ENCODE measurements around the gene FGG. TPM values are rescaled to one million over a fixed set of nuclear protein-coding genes. Genes with fewer than 3 reads are reported as not detected.

Gene FGG
- total RNA-seq, 1 donor from 2014 or later = not detected

DNA sequence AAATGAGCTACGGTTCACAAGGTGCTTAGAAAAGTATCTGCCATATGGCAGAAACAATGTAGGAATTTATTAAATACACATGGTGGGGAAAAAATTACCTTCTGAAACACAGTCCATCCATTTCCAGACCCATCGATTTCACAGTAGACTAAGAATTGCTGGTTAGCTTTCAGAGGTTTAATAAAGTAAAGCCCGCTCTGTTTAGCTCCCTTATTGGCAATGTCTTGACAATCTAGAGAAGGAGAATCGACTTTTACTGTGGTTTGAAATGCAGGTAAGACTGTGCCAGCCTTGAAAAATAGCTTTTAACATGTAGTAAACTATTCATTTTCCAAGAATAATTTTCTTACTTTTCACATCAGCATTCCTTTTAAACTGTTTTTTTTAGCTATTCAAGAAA is 2.9 kb downstream of the FGG start:
- Histone ChIP-seq H4K20me1 (ENCODE audit: insufficient read depth, low read length) (no peaks in the 10 kb centered on the region), H3K27me3 (ENCODE audit: insufficient read depth, low read length) (no peaks in the 10 kb centered on the region), H3K4me3 (ENCODE audit: insufficient read depth, low read depth, low read length) (no peak overlapping the region), H3K4me1 (ENCODE audit: insufficient read depth, low read length) (no peaks in the 10 kb centered on the region), H3K79me2 (ENCODE audit: insufficient read depth, low read length) (no peaks in the 10 kb centered on the region), H2AFZ (ENCODE audit: low read depth, low read length) (no peak overlapping the region), H3K4me2 (ENCODE audit: low read length) (no peak overlapping the region), H3K27ac (ENCODE audit: low read depth, low read length) (no peak overlapping the region), H3K9me3 (ENCODE audit: insufficient read depth, low read depth, low read length) (no peaks in the 10 kb centered on the region), H3K9ac (ENCODE audit: low read length) (no peak overlapping the region), H3K36me3 (ENCODE audit: insufficient read depth, low read length) (no peaks in the 10 kb centered on the region)
- Mint-ChIP-seq H3K27ac (ENCODE audit: unreplicated experiment) (no peak overlapping the region), H3K36me3 (ENCODE audit: low read depth, unreplicated experiment) (no peaks in the 10 kb centered on the region), H3K4me1 (ENCODE audit: low read depth, unreplicated experiment) (no peaks in the 10 kb centered on the region), H3K4me3 (ENCODE audit: unreplicated experiment) (no peak overlapping the region), H3K9me3 (ENCODE audit: unreplicated experiment) (no peaks in the 10 kb centered on the region), H3K27me3 (ENCODE audit: low read depth, unreplicated experiment) (no peaks in the 10 kb centered on the region)
- no peak for TF ChIP-seq EZH2 (IDR thresholded peaks at IDR 0.05; ENCODE audit: insufficient read depth, low read length)
- TF ChIP-seq, protein P1, sequence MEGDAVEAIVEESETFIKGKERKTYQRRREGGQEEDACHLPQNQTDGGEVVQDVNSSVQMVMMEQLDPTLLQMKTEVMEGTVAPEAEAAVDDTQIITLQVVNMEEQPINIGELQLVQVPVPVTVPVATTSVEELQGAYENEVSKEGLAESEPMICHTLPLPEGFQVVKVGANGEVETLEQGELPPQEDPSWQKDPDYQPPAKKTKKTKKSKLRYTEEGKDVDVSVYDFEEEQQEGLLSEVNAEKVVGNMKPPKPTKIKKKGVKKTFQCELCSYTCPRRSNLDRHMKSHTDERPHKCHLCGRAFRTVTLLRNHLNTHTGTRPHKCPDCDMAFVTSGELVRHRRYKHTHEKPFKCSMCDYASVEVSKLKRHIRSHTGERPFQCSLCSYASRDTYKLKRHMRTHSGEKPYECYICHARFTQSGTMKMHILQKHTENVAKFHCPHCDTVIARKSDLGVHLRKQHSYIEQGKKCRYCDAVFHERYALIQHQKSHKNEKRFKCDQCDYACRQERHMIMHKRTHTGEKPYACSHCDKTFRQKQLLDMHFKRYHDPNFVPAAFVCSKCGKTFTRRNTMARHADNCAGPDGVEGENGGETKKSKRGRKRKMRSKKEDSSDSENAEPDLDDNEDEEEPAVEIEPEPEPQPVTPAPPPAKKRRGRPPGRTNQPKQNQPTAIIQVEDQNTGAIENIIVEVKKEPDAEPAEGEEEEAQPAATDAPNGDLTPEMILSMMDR (IDR thresholded peaks at IDR 0.05; ENCODE audit: insufficient read depth, low read depth, low read length) = no peak
- no peak for FAIRE-seq
- DNase-seq (ENCODE audit: low read depth) = no peak

DNA sequence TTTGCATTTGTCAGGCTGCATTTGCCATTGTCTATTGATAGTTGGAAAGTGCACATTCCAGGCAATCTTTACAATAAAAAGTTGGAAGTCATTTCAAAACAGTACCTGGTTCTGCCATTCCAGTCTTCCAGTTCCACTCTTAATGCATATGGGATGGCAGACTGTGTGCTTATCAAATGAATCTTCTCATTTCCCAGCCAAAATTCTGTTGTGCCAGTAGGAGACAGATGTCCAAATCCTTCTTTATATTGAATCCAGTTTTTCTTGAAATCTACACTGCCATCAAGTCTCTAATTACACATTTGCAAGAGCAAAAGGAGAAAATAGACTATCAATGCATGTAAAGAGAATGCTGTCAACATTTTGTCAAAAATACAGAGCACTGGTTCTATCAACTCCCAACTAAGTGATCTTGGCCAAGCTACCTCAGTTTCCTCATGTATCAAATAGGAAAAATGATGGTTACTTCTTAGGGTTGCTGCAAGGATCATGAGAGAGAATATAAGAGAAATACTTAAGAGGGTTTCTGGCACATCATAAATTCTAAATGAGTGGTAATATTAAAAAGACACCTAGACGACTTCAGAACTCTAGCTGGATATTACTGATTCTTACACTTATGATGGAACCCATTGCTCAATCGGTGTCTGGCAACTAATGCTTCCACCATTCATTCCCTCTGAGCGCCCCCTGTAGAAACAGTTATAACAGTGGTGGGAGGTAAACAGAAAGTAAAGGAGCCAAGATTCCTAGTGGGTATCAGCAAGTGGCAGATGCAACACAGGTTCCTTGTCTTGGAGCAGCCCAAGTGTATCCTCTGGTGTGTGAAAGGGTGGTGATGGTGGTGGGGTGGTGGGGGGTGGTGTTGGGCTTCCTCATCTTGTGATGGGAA is 3.8 kb downstream of the FGG start:
- Histone ChIP-seq H3K4me3 (ENCODE audit: insufficient read depth, low read depth, low read length) (no peak overlapping the region), H3K36me3 (ENCODE audit: insufficient read depth, low read length) (no peaks in the 10 kb centered on the region), H3K27ac (ENCODE audit: low read depth, low read length) (no peak overlapping the region), H3K79me2 (ENCODE audit: insufficient read depth, low read length) (no peaks in the 10 kb centered on the region), H3K4me1 (ENCODE audit: insufficient read depth, low read length) (no peaks in the 10 kb centered on the region), H3K9ac (ENCODE audit: low read length) (no peak overlapping the region), H4K20me1 (ENCODE audit: insufficient read depth, low read length) (no peaks in the 10 kb centered on the region), H3K4me2 (ENCODE audit: low read length) (no peak overlapping the region), H3K27me3 (ENCODE audit: insufficient read depth, low read length) (no peaks in the 10 kb centered on the region), H2AFZ (ENCODE audit: low read depth, low read length) (no peak overlapping the region), H3K9me3 (ENCODE audit: insufficient read depth, low read depth, low read length) (no peaks in the 10 kb centered on the region)
- no peak for TF ChIP-seq EZH2 (IDR thresholded peaks at IDR 0.05; ENCODE audit: insufficient read depth, low read length)
- TF ChIP-seq, protein P1 (IDR thresholded peaks at IDR 0.05; ENCODE audit: insufficient read depth, low read depth, low read length) = no peak
- Mint-ChIP-seq H3K27ac (ENCODE audit: unreplicated experiment) (peak overlapping the region; percentile 44), H3K27me3 (ENCODE audit: low read depth, unreplicated experiment) (no peaks in the 10 kb centered on the region), H3K4me3 (ENCODE audit: unreplicated experiment) (no peak overlapping the region), H3K36me3 (ENCODE audit: low read depth, unreplicated experiment) (no peaks in the 10 kb centered on the region), H3K9me3 (ENCODE audit: unreplicated experiment) (no peaks in the 10 kb centered on the region), H3K4me1 (ENCODE audit: low read depth, unreplicated experiment) (no peaks in the 10 kb centered on the region)
- FAIRE-seq (no peak), DNase-seq (ENCODE audit: low read depth) (no peak)
